HG03025 (cell line): Measurements from ENCODE around the gene CELSR1.

Experiments used
- ATAC-seq: cut with Tn5 transposase; IDR thresholded peaks from one replicate; pipeline ENCODE4 v1.9.1; 2021; ENCODE audit warnings: mild to moderate bottlenecking, moderate library complexity; ENCODE audit not compliant: unreplicated experiment, low FRiP score

The CELSR1 gene

DNA sequence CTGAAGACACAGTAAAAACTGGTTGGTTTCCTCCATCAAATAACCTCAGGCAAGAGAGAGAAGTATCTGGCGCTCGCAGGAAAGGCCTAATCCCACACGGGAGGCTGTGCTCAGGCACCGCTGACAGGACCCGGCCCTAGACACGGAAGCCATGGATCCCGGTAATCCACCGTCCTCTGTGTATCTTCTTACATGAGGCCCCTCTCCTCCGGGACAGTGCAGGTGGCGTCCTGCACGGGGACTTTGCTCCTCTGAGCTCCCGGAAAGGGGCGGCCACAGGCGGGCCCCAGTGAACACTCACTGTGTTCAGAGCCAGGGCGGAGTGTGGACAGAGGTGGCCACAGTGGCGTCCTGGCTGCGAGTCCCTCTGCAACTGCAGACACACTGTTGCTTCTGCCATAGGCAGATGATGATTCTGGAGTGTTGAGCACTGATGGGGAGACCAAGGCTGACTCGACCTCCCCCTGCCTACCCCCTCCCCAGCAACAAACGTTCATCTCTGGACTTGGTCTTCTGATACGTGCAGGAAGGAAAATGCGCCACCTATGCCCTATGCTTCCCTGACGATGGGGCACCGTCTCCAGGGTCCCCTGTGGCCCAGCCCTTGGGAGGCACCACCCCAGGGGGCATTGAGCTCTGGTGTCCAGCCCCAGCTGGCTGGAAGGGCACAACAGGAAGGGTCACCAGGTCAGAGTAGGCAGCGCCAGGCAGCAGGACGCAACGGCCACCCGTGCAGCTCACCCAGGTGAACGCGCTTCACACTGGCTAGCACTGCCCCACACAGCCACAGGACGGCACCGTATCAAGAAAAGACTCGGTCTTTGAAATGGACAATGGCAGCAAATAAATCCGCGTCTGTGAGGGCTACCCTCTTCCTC is 106.2 kb downstream of the CELSR1 start:
- ATAC-seq: no peak

- ATAC-seq: no peak
Measured at GRCh38 chr22:46429325-46429853, 108.0 kb downstream of the CELSR1 start.

DNA sequence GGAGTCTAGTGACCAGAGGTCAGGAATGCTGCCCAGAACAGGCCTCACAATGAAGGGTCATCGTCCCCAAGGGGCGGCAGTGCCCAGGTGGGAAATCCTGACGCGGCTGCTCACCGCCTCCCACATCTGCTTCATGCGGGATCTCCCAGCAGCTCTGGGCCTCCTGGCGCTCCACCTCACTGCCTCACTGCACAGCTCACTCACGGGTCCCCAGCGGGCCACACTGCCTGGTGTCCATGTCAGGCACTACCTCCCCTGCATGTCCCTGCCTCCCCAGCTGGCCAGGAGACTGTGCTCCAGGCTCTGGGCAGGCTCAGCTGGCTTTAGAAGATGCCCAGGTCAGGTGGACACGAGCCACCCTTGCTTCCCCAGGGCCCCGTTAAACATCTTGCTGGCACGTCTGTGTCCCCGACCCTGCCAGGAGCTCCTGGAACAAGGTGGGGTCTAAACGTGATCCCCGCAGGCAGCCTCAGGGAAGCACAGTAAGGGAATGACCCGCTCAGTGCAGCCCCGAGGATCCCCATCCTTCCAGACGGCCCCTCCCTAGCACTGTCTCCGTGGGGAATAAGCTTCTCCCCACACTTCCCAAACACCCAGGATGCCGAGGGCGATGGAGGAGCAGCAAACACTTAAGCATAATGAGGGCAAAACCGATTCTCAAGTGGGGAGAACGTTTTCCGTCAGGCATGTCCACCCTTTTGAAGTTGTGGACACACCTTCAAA is 108.7 kb downstream of the CELSR1 start:
- no peak for ATAC-seq

DNA sequence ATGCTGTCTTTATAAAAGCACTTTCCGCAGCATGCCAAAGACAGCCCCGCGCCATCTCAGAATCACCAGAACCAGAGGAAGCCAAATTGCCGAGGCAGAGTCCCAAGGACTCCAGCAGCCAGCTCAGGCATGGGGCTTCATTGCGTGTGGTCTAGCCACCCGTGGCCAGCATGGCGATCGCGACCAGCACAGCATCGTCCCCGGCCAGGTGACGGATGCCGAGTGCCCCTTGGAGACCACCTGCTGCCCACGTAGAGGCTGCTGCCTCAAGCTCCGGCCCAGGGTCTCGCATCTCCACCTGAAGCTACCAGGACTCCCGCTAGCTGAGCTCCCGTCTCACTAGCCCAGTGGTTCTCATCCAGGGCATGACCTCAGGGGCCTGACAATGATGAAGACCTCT is 109.2 kb downstream of the CELSR1 start:
- no peak for ATAC-seq

GRCh38 chr22:46425016-46425415 is 112.4 kb downstream of the CELSR1 start:
- no peak for ATAC-seq

DNA sequence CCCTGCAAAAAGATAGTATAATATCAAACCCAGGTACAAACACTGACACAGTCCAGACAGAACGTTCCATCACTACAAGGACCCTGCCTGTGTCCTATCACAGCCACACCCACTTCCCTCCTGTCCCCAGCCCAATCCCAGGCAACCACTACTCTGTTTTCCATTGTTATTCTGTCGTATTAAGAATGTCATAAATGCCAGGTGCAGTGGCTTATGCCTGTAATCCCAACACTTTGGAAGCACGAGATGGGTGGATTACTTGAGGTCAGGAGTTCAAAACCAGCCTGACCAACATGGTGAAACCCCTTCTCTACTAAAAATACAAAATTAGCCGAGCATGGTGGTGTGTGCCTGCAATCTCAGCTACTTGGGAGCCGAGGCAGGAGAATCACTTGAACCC is 112.9 kb downstream of the CELSR1 start:
- no peak for ATAC-seq

DNA sequence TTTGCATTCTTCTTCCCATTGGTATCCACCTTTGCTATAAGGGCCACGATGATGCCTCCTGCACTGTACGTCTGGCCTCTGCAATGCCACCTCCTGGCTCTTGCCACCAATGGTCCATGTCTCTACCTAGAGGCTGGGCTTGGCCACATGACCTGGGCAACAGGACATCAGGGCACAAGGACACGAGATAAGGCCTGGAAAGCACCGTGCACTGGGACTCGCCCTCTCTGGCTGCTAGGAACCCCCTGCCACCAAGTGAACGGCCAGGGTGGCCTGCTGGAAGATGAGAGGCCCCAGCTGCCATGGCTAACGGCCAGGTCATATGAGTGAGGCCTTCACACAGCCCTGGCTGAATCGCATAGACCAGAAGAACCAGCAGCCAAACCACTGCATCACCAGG is 114.5 kb downstream of the CELSR1 start:
- ATAC-seq: no peak

DNA sequence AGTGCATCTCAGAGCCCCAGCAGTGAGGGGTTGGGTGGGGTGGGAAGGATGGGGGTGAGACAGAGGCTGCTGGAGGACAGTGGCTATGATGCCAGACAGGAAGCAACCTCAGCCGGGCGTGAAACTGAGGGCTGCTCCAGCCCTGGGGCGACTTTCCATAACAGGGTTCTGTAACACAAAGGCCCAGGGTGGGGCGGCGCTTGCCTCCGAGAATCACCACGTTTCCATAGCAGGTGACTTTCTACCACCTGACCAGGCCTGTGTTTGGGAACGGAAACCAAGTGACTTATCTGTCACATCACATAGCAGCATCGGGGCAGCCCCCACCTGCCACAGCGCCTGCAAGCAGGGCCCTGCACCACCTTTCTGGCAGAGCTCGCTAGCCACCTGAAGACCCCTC is 116.2 kb downstream of the CELSR1 start:
- ATAC-seq: no peak

- no peak for ATAC-seq
Measured at GRCh38 chr22:46419754-46420571, 117.5 kb downstream of the CELSR1 start.

DNA sequence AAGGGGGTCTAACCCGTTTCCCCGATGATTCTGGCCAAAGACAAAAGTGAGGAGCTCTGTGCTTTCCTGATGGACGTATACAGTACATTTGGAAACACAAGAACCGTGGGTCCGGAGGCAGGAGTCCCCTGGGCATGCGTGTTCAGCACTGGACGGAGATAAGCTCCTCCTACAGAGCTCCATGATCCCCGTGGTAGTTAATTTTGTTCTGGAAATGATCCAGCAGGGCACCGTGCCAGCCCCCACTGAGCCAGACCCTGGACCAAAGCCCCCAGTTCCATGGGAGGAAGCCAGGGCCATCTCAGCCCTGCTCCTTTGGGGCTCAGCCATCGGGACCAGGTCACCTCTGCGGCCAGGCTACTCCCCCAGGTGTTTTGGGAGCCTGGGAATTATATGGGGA is 118.6 kb downstream of the CELSR1 start:
- ATAC-seq: no peak

DNA sequence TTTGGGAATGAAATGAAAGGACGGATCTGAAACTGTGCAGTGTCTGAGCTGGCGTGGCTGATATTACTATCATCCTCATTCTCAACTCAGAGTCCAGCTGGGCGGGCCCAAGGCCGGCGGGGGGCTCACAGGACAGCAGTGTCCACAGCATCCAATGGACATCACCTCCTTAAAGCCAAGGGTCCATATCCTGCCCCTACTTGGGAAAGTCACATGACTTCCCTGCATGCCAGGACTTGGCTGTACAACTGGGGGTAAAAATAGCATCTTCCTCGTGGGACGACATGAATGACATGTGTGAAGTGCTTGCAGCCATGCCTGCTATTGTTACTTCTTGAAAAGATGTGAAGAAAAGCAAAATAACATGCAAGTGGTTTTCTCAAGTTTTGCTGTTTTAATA is 119.7 kb downstream of the CELSR1 start:
- ATAC-seq: no peak

- no peak for ATAC-seq
Measured at GRCh38 chr22:46416891-46417580, 120.4 kb downstream of the CELSR1 start.

DNA sequence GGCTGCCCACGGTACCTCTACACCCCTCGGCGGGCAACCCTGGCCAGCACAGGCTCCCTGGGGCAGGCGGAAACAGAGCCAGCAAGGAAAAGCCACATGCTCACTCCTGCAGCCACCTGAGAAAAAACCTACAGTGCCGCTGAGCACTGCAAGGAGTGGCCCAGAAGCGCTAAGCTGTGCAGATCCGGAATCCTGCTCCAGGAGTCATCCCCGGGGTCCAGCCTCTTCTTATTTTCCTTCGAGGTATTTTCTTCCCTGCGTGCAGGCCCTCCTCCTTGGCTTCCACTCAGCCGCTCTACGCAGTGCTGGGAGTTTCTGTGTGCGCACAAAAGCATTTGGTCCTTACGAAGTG is 120.9 kb downstream of the CELSR1 start:
- ATAC-seq: no peak

GRCh38 chr22:46415776-46416519 is 121.5 kb downstream of the CELSR1 start:
- ATAC-seq: no peak

- ATAC-seq: no peak
Measured at GRCh38 chr22:46414704-46415103, 122.7 kb downstream of the CELSR1 start.

DNA sequence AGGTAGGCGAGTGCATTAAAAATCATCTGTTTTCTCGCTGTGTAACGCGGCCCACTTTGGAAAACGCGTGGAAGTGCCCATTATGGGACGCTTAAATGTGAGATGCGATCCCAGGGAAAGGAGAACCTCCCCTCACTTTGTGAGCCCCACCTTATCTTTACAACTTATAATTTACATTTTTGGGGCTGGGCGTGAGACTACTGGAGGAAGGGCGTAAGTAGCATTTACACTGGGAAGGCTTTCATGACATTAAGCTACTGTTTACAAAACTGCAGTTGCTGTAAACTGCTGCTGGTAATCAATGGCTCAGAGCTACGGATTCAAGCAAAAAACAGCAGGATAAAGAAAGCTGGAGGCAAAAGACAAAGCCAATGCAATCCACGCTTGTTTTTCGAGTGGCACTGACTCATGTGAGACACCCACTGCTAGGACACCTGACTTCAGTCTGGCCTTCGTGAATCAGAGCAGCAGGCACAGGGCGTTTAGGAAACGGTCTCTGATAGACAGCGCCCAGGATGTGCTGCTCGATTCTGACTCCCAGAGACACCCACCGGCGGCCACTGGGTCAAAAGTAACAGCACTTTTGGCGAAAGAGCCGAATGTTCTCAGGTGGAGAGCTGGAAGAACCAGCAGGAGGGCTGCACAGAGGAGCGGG is 123.6 kb downstream of the CELSR1 start:
- ATAC-seq: no peak

DNA sequence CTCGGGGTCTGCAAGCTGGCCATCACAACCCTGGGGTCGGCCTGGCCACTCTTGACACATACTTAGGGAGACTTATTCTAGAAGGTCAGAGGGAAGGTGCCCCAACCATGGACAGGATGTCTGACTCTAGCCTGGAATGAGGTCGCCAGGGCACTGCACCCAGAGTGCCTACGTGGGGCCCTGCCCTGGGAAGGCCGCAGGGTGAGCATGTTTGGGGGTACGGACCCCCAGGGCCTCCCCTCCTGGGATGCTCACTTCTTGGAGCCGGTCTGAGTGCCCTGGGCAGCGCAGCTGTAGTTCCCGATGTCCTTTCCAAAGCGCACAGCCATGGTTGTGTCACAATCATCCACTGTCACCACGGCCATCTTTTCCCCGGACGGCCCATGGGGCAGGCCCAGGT is 126.1 kb downstream of the CELSR1 start:
- ATAC-seq: no peak

- ATAC-seq: no peak
Measured at GRCh38 chr22:46410291-46410808, 127.1 kb downstream of the CELSR1 start.

- ATAC-seq: no peak
Measured at GRCh38 chr22:46409631-46410210, 127.7 kb downstream of the CELSR1 start.
